Measurements from ENCODE around the gene FAM20C.
"Not testable (repeated sequence)": the region's sequence is repeated elsewhere in the genome, so short reads cannot be mapped to it uniquely, and the experiment has no call there.

Gene FAM20C

GRCh38 chr7:297141-297540 lies 104.8 kb downstream of the FAM20C start:
- not testable (repeated sequence) for DNase-seq

GRCh38 chr7:297611-298374 lies 105.4 kb downstream of the FAM20C start:
- no peak for DNase-seq

GRCh38 chr7:298375-298702 lies 106.0 kb downstream of the FAM20C start:
- DNase-seq, result no peak

GRCh38 chr7:298743-299142 lies 106.4 kb downstream of the FAM20C start:
- DNase-seq, result no peak

- no peak for DNase-seq
Measured at GRCh38 chr7:299169-299568, 106.8 kb downstream of the FAM20C start.

GRCh38 chr7:299628-300027 lies 107.3 kb downstream of the FAM20C start:
- no peak for DNase-seq

GRCh38 chr7:300048-300447 lies 107.7 kb downstream of the FAM20C start:
- DNase-seq, result no peak

GRCh38 chr7:300546-301290 lies 108.3 kb downstream of the FAM20C start:
- DNase-seq, result no peak

- no peak for DNase-seq
Measured at GRCh38 chr7:301291-302053, 109.1 kb downstream of the FAM20C start.

GRCh38 chr7:302054-302992 lies 110.0 kb downstream of the FAM20C start:
- DNase-seq, result no peak

- DNase-seq, result no peak
Measured at GRCh38 chr7:303425-303824, 111.1 kb downstream of the FAM20C start.

GRCh38 chr7:303884-304573 lies 111.7 kb downstream of the FAM20C start:
- no peak for DNase-seq

- DNase-seq, result no peak
Measured at GRCh38 chr7:304574-305409, 112.4 kb downstream of the FAM20C start.

GRCh38 chr7:305410-306151 lies 113.2 kb downstream of the FAM20C start:
- DNase-seq, result no peak

GRCh38 chr7:307970-308369 lies 115.6 kb downstream of the FAM20C start:
- no peak for DNase-seq

GRCh38 chr7:309586-310228 lies 117.3 kb downstream of the FAM20C start:
- no peak for DNase-seq

Data from activated CD4-positive, CD25-positive, alpha-beta regulatory T cell (primary cell).